ENCODE results near the gene PTGFR.

- TF ChIP-seq POLR2A (IDR thresholded peaks at IDR 0.05) = no peak
- TF ChIP-seq, protein P1, sequence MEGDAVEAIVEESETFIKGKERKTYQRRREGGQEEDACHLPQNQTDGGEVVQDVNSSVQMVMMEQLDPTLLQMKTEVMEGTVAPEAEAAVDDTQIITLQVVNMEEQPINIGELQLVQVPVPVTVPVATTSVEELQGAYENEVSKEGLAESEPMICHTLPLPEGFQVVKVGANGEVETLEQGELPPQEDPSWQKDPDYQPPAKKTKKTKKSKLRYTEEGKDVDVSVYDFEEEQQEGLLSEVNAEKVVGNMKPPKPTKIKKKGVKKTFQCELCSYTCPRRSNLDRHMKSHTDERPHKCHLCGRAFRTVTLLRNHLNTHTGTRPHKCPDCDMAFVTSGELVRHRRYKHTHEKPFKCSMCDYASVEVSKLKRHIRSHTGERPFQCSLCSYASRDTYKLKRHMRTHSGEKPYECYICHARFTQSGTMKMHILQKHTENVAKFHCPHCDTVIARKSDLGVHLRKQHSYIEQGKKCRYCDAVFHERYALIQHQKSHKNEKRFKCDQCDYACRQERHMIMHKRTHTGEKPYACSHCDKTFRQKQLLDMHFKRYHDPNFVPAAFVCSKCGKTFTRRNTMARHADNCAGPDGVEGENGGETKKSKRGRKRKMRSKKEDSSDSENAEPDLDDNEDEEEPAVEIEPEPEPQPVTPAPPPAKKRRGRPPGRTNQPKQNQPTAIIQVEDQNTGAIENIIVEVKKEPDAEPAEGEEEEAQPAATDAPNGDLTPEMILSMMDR (IDR thresholded peaks at IDR 0.05) = no peak
Observed at GRCh38 chr1:78526496-78526895, 35.7 kb downstream of the PTGFR start.

All from esophagus squamous epithelium (tissue), 4 donors.